Ishikawa (cell line): ENCODE results near the gene CFTR.

Experiments
- CEBPB ChIP-seq: IDR thresholded peaks from 2 replicates; pipeline ENCODE4 v1.6.1; 2012
- EP300 ChIP-seq: IDR thresholded peaks from 2 replicates; pipeline ENCODE4 v1.6.1; 2012; ENCODE audit warnings: borderline replicate concordance
- MAX ChIP-seq: IDR thresholded peaks from 2 replicates; pipeline ENCODE4 v1.6.1; 2012
- RAD21 ChIP-seq: IDR thresholded peaks from 2 replicates; pipeline ENCODE4 v1.6.1; 2012; ENCODE audit warnings: low read depth
- REST ChIP-seq: IDR thresholded peaks from 2 replicates; pipeline ENCODE4 v1.6.1; 2012; ENCODE audit warnings: low read depth, mild to moderate bottlenecking
- YY1 ChIP-seq: IDR thresholded peaks from 2 replicates; pipeline ENCODE4 v1.6.1; 2012; ENCODE audit warnings: low read depth
- ZBTB7A ChIP-seq: IDR thresholded peaks from 2 replicates; pipeline ENCODE4 v1.6.1; 2012; ENCODE audit warnings: low read depth

GRCh38 chr7:117444646-117445045 is 35.2 kb upstream of the CFTR start:
- TF ChIP-seq REST (no peak), ZBTB7A (no peak), RAD21 (no peak), CEBPB (no peak), MAX (no peak), YY1 (no peak), EP300 (no peak)
